ENCODE results near the gene SLC38A11. TPM values are rescaled to one million over a fixed set of nuclear protein-coding genes. Genes with fewer than 3 reads are reported as not detected.

Gene SLC38A11
- total RNA-seq, 1 experiment from 2014 or later, result not detected

DNA sequence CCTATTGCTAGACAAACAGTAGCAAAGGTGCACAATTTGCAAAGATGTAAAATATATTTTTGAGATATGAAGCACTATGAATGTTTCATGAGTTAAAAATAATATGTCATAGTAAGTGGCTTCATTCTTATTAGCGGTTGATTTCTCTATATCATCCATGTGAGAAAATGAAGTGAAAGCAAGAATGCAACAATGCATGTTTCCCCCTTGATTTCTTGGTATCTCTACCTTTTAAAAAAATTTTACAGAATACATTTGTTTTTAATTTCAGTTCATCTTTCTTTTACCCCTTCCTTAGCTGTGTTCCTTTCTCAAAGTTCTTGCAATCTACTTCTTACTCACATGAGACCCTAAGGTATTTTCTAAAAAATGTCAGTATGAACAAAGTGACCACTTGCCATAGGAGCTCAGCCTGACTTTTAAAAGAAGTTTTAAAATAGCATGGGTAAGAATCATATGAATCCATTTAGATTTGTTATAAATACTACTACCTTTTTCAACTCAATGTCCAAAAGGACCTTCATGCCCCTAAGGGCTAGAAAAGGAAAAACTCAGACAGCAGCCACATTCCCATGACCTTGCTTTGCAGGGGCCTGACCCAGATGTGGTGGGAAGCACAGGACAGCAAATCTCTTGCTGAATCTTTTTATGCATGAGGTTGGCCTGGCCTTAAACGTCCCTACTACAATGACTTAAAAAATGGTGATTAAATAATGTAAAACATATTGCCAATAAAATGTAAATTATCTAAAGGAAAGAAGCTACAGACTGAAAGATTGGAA is 14.8 kb upstream of the SLC38A11 start:
- DNase-seq (ENCODE audit: low read depth), result no peak

- DNase-seq (ENCODE audit: low read depth), result peak; percentile 81
Measured at GRCh38 chr2:164967781-164968228, 12.5 kb upstream of the SLC38A11 start.

DNA sequence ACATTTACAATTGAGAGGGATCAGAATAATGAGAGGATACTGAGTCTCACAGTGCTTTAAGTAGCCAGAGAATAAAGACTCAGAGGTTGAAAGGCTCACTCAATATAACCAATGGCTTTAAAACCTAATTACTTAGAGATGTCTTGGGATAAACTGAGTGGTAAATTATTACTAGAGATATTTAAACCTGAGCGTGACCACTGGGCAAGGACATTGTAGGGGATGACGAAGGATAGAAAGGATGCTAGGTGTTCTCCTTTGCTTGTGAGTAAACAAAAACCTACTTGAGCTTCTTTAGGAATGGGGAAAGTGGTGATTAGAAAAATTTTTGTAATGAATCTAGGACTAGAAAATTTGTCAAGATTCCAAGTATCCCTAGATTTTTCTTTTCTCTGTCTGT is 12.0 kb upstream of the SLC38A11 start:
- DNase-seq (ENCODE audit: low read depth), result no peak

GRCh38 chr2:164964700-164965099 is 9.4 kb upstream of the SLC38A11 start:
- no peak for DNase-seq (ENCODE audit: low read depth)

GRCh38 chr2:164960159-164960558 is 4.8 kb upstream of the SLC38A11 start:
- DNase-seq (ENCODE audit: low read depth), result no peak

- DNase-seq (ENCODE audit: low read depth), result no peak
Measured at GRCh38 chr2:164954186-164954585, 1.1 kb downstream of the SLC38A11 start.

- DNase-seq (ENCODE audit: low read depth), result no peak
Measured at GRCh38 chr2:164953279-164953678, 2.0 kb downstream of the SLC38A11 start.

GRCh38 chr2:164952057-164952702 is 3.1 kb downstream of the SLC38A11 start:
- no peak for DNase-seq (ENCODE audit: low read depth)

DNA sequence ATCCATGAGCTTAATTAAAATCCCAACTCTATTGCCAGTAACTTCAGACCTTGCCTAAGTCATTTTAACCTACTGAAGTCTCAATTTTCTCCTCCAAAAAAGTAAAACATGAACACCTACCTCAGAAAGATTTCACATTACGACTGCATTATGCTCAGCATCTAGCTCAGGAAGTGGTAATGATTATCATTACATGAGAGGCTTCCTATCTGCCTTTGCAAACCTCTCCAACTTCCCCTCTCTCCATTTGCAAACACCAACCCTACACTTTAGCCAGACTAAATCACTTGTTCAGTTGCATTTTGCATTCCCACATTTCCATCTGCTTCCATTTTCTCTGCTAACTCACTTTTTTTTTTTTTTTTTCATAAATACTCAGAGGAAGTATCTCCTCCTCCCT is 6.8 kb downstream of the SLC38A11 start:
- DNase-seq (ENCODE audit: low read depth), result no peak

DNA sequence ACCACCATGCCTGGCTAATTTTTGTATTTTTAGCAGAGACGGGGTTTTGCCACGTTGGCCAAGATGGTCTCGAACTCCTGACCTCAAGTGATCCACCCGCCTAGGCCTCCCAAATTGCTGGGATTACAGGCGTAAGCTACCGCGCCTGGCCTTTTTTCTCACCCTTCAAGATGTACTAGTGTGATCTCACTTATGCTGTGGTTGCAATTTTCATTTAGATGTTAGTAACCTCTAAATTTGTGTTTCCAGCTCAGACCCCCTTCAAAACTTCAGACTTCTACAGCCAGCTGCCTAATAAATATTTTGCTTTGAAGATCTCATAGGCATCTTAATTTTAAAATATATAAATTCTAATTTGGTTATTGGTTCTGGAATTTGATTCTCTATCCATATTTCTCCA is 8.0 kb downstream of the SLC38A11 start:
- no peak for DNase-seq (ENCODE audit: low read depth)

- DNase-seq (ENCODE audit: low read depth), result no peak
Measured at GRCh38 chr2:164943289-164943688, 12.0 kb downstream of the SLC38A11 start.

- DNase-seq (ENCODE audit: low read depth), result no peak
Measured at GRCh38 chr2:164937864-164938401, 17.4 kb downstream of the SLC38A11 start.

DNA sequence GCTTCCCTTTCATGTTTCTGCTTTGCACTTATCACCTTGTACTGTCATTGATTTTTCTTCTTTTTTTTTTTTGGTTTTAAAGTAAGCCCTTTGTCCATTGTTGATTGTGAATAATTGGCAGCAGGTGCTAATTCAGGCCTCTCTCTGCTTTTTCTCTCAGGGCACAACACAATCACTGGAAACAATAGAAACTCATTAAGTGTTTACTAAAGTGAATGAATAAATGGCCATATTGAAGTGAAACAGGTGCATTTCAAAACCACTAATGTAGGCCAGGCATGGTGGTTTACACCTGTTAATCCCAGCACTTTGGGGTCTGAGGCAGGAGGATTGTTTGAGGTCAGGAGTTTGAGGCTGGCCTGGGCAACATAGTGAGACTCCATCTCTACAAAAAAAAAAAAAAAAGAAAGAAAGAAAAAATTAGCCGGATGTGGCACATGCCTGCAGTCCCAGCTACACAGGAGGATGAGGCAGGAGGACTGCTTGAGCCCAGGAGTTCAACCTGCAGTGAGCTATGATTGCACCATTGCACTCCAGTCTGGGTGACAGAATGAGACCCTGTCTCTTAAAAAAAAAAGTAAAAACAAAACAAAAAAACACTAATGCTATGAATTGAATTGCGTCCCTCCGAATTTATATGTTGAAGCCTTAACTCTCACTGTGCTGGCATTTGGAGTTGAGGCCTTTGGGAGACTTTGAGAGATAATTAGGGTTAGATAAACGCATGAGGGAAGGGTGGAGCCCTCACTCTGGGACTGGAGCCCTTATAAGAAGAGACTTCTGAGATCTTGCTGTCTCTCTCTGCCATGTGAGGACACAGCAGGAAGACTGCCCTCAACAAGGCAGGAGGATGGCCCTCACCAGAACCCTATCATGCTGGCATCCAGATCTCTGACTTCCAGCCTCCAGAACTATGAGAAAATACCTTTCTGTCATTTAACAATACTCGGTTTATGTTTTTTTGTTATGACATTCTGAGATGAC is 19.9 kb downstream of the SLC38A11 start:
- no peak for DNase-seq (ENCODE audit: low read depth)

GRCh38 chr2:164934401-164935117 is 20.8 kb downstream of the SLC38A11 start:
- DNase-seq (ENCODE audit: low read depth), result no peak

DNA sequence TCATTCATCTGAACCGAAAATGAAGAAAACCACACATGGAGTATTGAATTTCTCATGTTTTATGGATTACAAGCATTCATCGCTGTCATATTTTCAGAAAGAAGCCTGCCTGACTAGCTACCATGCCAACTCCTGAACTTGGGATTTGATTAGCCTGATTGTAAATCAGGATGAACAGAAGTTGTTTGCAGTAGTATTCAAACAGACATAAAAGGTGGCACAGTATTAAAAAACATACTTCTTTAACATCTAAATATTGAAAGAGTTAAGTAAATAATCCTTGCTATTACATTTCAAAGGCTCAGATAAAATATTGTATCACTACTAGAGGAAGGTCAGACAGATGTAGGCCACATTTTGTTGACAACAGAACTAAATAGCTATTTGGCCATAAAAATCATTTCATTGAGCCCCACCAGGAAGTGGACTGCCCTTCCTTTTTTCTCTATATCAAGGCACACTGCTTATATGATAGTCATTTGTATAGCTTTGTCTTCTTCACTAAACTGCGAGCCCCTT is 21.6 kb downstream of the SLC38A11 start:
- no peak for DNase-seq (ENCODE audit: low read depth)

DNA sequence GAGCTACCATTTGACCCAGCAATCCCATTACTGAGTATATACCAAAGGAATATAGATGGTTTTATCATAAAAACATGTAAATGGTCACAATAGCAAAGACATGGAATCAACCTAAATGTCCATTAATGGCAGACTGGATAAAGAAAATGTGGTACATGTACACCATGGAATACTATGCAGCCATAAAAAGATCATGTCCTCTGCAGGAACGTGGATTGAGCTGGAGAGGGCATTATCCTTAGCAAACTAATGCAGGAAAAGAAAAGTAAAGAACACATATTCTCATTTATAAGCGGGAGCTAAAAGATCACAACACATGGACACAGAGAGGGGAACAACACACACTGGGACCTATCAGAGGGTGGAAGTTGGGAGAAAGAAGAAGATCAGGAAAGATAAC is 22.9 kb downstream of the SLC38A11 start:
- no peak for DNase-seq (ENCODE audit: low read depth)

DNA sequence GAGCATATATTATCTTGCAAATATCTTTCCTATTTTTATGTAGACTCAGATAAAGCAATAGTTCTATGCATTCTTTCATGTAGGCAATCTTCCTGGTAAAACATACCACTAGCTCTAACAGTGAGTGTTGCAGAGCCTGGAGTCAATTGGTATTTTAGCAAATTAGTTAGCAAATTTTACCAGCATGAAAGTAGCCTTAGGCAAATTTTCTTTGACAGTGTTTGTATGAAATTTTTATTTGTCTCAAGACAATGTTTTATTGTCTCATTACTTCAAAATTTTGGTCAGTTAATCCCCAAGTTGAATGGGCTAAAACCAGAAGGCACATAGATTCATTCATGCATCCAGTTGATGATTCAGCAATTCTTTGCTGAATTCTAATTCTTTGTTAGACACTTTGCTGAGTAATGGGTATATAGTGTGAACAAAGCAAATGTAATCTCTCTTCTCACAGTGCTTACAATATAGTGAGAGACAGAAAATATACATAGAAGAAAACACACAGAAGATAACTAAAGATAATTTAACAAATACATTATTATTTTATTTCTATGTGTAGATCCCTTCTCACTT is 27.1 kb downstream of the SLC38A11 start:
- DNase-seq (ENCODE audit: low read depth), result no peak

DNA sequence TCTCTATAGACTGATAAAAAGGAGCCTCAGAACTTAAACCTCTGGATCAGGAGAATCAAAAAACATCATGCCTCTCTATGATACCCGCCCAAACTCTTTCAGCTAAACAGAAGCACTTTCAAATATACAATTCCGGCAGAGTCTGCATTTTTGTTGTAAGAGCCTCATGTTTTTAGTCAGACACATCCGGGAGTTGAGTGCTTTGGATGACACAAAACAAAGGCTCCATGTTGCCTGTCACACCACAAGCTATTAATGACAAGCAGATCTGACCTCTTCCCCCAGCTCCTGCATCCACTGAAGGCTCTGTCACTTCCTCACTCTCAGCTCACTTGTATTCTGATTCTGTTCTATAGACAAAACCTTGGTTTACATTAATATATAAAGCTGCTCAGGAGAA is 33.2 kb downstream of the SLC38A11 start:
- DNase-seq (ENCODE audit: low read depth), result no peak

- DNase-seq (ENCODE audit: low read depth), result peak; percentile 75
Measured at GRCh38 chr2:164920430-164920829, 34.9 kb downstream of the SLC38A11 start.

DNA sequence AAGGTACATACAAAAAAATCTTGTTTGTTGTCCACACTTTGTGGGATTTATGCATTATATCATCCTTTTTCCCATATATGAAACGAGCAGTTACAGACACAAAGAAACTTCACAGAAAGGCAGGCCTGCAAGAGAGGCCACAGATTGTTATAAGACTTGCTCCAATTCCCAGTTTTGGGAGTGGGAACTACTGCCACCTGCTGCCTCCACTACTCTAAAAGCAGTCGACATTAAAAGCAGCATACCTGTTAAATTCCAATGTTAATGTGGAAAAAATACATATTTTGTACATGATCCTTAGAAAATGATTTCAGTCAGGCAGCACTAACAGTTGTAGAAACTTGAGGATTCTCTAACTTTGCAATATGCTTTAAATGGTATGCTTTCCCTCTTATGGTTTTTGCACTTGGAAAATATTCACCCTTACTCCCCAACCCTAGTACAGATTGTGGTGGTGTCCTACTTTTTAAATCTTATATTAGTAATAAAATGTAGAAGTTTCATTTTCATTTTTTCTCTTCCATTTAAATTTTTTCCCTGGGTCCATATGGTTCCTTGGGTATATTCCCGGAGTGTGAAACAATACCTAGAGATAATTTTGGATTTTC is 37.9 kb downstream of the SLC38A11 start:
- DNase-seq (ENCODE audit: low read depth), result peak; percentile 21

Data from Daoy (cell line).